ENCODE measurements around the gene ASMT. TPM values are rescaled to one million over a fixed set of nuclear protein-coding genes. Genes with fewer than 3 reads are reported as not detected.
"Not testable (repeated sequence)": the region's sequence is repeated elsewhere in the genome, so short reads cannot be mapped to it uniquely, and the experiment has no call there.

ASMT gene
- total RNA-seq, 5 donors from 2014 or later (not counting 1 experiment from before 2014, with no cell fraction given) = 0.98 TPM; not detected in 4

- H3K27ac Mint-ChIP-seq = no peak overlapping the region
- no peaks in the 10 kb centered on the region for H3K4me1 Mint-ChIP-seq
- H3K4me3 ChIP-seq (ENCODE audit: control insufficient read depth in 1 of 2, extremely low read depth in 1 of 2, low read length in 1 of 2) = no peak overlapping the region
- H3K9me3 ChIP-seq = no peaks in the 10 kb centered on the region
- H3K36me3 Mint-ChIP-seq = no peaks in the 10 kb centered on the region
- no peak for DNase-seq
- no peaks in the 10 kb centered on the region for H3K4me1 ChIP-seq (ENCODE audit: control insufficient read depth in 1 of 2, extremely low read depth in 1 of 2, insufficient read depth in 2 of 2, low read length in 2 of 2)
- ChIA-PET CTCF (no interaction called here), POLR2A (no interaction called here)
- no peak for ATAC-seq (replicated peaks in 1 of 4)
- no peaks in the 10 kb centered on the region for H3K36me3 ChIP-seq (ENCODE audit: control insufficient read depth in 2 of 2, extremely low read depth in 1 of 2, insufficient read depth in 1 of 2, low read length in 1 of 2)
- WGBS (ENCODE audit: insufficient coverage) = 71% methylated on average over 9 of the region's 12 CpGs
- no peak overlapping the region for H3K4me3 Mint-ChIP-seq
- H3K27me3 ChIP-seq (replicated peaks in 1 of 2; ENCODE audit: control insufficient read depth in 2 of 2, extremely low read depth in 1 of 2, insufficient read depth in 2 of 2, low read length in 1 of 2) = peaks cover 0 to 2% of the 10 kb centered on the region in 2 experiments
- H3K27ac ChIP-seq (ENCODE audit: low read length) = no peak overlapping the region
- H3K9me3 Mint-ChIP-seq = no peaks in the 10 kb centered on the region
- no peaks in the 10 kb centered on the region for H3K27me3 Mint-ChIP-seq
These were observed 4.1 kb upstream of the ASMT start for GRCh38 chrX:1610736-1611135.

GRCh38 chrX:1612641-1613286 lies 2.1 kb upstream of the ASMT start:
- 96% methylated on average over 3 of the region's 5 CpGs for WGBS (ENCODE audit: insufficient coverage)
- Histone ChIP-seq H3K9me3 (no peaks in the 10 kb centered on the region), H3K27me3 (replicated peaks in 1 of 2; ENCODE audit: control insufficient read depth in 2 of 2, extremely low read depth in 1 of 2, insufficient read depth in 2 of 2, low read length in 1 of 2) (peaks cover 0 to 2% of the 10 kb centered on the region in 2 experiments), H3K4me1 (ENCODE audit: control insufficient read depth in 1 of 2, extremely low read depth in 1 of 2, insufficient read depth in 2 of 2, low read length in 2 of 2) (no peaks in the 10 kb centered on the region), H3K27ac (ENCODE audit: low read length) (no peak overlapping the region), H3K4me3 (ENCODE audit: control insufficient read depth in 1 of 2, extremely low read depth in 1 of 2, low read length in 1 of 2) (no peak overlapping the region), H3K36me3 (ENCODE audit: control insufficient read depth in 2 of 2, extremely low read depth in 1 of 2, insufficient read depth in 1 of 2, low read length in 1 of 2) (no peaks in the 10 kb centered on the region)
- Mint-ChIP-seq H3K27ac (no peak overlapping the region), H3K27me3 (no peaks in the 10 kb centered on the region), H3K36me3 (no peaks in the 10 kb centered on the region), H3K9me3 (no peaks in the 10 kb centered on the region), H3K4me3 (no peak overlapping the region), H3K4me1 (no peaks in the 10 kb centered on the region)
- POLR2A ChIA-PET = no interaction called here
- DNase-seq (no peak), ATAC-seq (replicated peaks in 1 of 4) (no peak)
- CTCF ChIA-PET = no interaction called here

DNA sequence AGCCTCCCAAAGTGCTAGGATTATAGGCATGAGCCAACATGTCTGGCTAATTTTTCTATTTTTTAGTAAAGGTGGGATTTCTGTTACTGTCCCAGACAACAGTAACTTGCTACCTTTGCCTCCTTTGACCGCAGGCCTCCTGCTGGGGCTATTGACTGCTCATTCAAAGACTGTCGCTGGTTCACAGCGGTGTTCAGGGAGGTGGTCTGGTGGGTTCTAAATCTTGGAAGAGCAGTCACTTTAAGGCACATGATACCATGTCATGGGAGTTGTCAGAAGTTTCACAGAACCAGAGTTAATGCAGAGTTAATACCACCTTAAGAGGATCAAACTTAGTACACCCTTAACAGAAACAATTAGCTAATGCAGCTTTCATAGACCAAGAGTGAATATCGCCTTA lies 3.8 kb downstream of the ASMT start:
- CTCF ChIA-PET = no interaction called here
- Histone ChIP-seq H3K36me3 (ENCODE audit: control insufficient read depth in 2 of 2, extremely low read depth in 1 of 2, insufficient read depth in 1 of 2, low read length in 1 of 2) (no peaks in the 10 kb centered on the region), H3K4me3 (ENCODE audit: control insufficient read depth in 1 of 2, extremely low read depth in 1 of 2, low read length in 1 of 2) (no peak overlapping the region), H3K27me3 (replicated peaks in 1 of 2; ENCODE audit: control insufficient read depth in 2 of 2, extremely low read depth in 1 of 2, insufficient read depth in 2 of 2, low read length in 1 of 2) (peaks cover 0 to under 1% of the 10 kb centered on the region in 2 experiments), H3K27ac (ENCODE audit: low read length) (no peak overlapping the region), H3K4me1 (ENCODE audit: control insufficient read depth in 1 of 2, extremely low read depth in 1 of 2, insufficient read depth in 2 of 2, low read length in 2 of 2) (peaks cover 4 to 14% of the 10 kb centered on the region in 2 experiments), H3K9me3 (no peaks in the 10 kb centered on the region)
- POLR2A ChIA-PET = no interaction called here
- no peaks in the 10 kb centered on the region for H3K9me3 Mint-ChIP-seq
- H3K36me3 Mint-ChIP-seq = no peaks in the 10 kb centered on the region
- 100% methylated on average over 2 of the region's 4 CpGs for WGBS (ENCODE audit: insufficient coverage)
- H3K27me3 Mint-ChIP-seq = no peaks in the 10 kb centered on the region
- DNase-seq (no peak), ATAC-seq (replicated peaks in 1 of 4) (no peak)
- no peak overlapping the region for H3K4me3 Mint-ChIP-seq
- H3K27ac Mint-ChIP-seq = no peak overlapping the region
- peaks cover 7 to 11% (median 10%) of the 10 kb centered on the region in 3 donors for H3K4me1 Mint-ChIP-seq

GRCh38 chrX:1623691-1624090 lies 8.8 kb downstream of the ASMT start:
- H3K4me3 Mint-ChIP-seq = no peak overlapping the region
- H3K27ac ChIP-seq (ENCODE audit: low read length) = no peak overlapping the region
- no peaks in the 10 kb centered on the region for H3K27me3 Mint-ChIP-seq
- H3K27me3 ChIP-seq (replicated peaks in 1 of 2; ENCODE audit: control insufficient read depth in 2 of 2, extremely low read depth in 1 of 2, insufficient read depth in 2 of 2, low read length in 1 of 2) = no peaks in the 10 kb centered on the region
- no peak for ATAC-seq (replicated peaks in 1 of 4)
- ChIA-PET POLR2A (no interaction called here), CTCF (no interaction called here)
- no peak overlapping the region for H3K4me3 ChIP-seq (ENCODE audit: control insufficient read depth in 1 of 2, extremely low read depth in 1 of 2, low read length in 1 of 2)
- peaks cover 7 to 11% (median 10%) of the 10 kb centered on the region in 3 donors for H3K4me1 Mint-ChIP-seq
- no peaks in the 10 kb centered on the region for H3K36me3 Mint-ChIP-seq
- H3K36me3 ChIP-seq (ENCODE audit: control insufficient read depth in 2 of 2, extremely low read depth in 1 of 2, insufficient read depth in 1 of 2, low read length in 1 of 2) = no peaks in the 10 kb centered on the region
- DNase-seq = no peak
- WGBS (ENCODE audit: insufficient coverage) = 74% methylated on average over 17 of the region's 21 CpGs
- H3K27ac Mint-ChIP-seq = no peak overlapping the region
- no peaks in the 10 kb centered on the region for H3K9me3 ChIP-seq
- no peaks in the 10 kb centered on the region for H3K9me3 Mint-ChIP-seq
- peaks cover 4 to 14% of the 10 kb centered on the region in 2 experiments for H3K4me1 ChIP-seq (ENCODE audit: control insufficient read depth in 1 of 2, extremely low read depth in 1 of 2, insufficient read depth in 2 of 2, low read length in 2 of 2)

DNA sequence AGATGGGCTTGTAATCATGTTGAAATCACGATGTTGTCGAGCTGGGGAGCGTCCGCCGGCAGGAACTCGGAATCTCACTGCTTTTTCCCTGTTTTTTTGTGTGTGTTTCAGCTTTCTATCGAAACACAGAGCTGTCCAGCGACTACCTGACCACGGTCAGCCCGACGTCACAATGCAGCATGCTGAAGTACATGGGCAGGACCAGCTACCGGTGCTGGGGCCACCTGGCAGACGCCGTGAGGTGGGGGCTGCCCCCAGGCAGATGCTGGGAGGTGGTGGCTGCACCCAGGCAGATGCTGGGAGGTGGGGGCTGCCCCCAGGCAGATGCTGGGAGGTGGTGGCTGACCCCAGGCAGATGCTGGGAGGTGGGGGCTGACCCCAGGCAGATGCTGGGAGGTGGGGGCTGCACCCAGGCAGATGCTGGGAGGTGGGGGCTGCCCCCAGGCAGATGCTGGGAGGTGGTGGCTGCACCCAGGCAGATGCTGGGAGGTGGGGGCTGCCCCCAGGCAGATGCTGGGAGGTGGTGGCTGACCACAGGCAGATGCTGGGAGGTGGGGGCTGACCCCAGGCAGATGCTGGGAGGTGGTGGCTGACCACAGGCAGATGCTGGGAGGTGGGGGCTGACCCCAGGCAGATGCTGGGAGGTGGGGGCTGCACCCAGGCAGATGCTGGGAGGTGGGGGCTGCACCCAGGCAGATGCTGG lies 9.4 kb downstream of the ASMT start:
- H3K27ac Mint-ChIP-seq; H3K27me3 Mint-ChIP-seq; H3K4me3 ChIP-seq (ENCODE audit: control insufficient read depth in 1 of 2, extremely low read depth in 1 of 2, low read length in 1 of 2); POLR2A ChIA-PET; H3K36me3 ChIP-seq (ENCODE audit: control insufficient read depth in 2 of 2, extremely low read depth in 1 of 2, insufficient read depth in 1 of 2, low read length in 1 of 2); H3K9me3 ChIP-seq; H3K36me3 Mint-ChIP-seq; H3K27me3 ChIP-seq (replicated peaks in 1 of 2; ENCODE audit: control insufficient read depth in 2 of 2, extremely low read depth in 1 of 2, insufficient read depth in 2 of 2, low read length in 1 of 2); H3K4me3 Mint-ChIP-seq; CTCF ChIA-PET; H3K27ac ChIP-seq (ENCODE audit: low read length); ATAC-seq (replicated peaks in 1 of 4); DNase-seq; H3K9me3 Mint-ChIP-seq: not testable (repeated sequence)
- WGBS (ENCODE audit: insufficient coverage) = 80% methylated on average over 14 of the region's 14 CpGs
- H3K4me1 Mint-ChIP-seq = peaks cover 7 to 11% (median 10%) of the 10 kb centered on the region in 3 donors
- peaks cover 4 to 14% of the 10 kb centered on the region in 2 experiments for H3K4me1 ChIP-seq (ENCODE audit: control insufficient read depth in 1 of 2, extremely low read depth in 1 of 2, insufficient read depth in 2 of 2, low read length in 2 of 2)

DNA sequence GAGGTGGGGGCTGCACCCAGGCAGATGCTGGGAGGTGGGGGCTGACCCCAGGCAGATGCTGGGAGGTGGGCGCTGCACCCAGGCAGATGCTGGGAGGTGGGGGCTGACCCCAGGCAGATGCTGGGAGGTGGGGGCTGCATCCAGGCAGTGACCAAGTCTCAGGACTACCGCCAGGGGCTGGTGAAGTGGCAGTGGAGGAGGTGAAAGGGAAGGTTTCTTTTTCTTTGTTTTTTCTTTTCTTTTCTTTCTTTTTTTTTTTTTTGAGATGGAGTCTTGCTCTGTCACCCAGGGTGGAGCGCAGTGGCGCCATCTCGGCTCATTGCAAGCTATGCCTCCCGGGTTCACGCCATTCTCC lies 10.0 kb downstream of the ASMT start:
- WGBS (ENCODE audit: insufficient coverage) = 89% methylated on average over 3 of the region's 7 CpGs
- POLR2A ChIA-PET; H3K36me3 Mint-ChIP-seq; H3K27me3 ChIP-seq (replicated peaks in 1 of 2; ENCODE audit: control insufficient read depth in 2 of 2, extremely low read depth in 1 of 2, insufficient read depth in 2 of 2, low read length in 1 of 2); DNase-seq; H3K27ac ChIP-seq (ENCODE audit: low read length); H3K4me3 Mint-ChIP-seq; H3K27ac Mint-ChIP-seq; H3K36me3 ChIP-seq (ENCODE audit: control insufficient read depth in 2 of 2, extremely low read depth in 1 of 2, insufficient read depth in 1 of 2, low read length in 1 of 2); ATAC-seq (replicated peaks in 1 of 4); H3K9me3 Mint-ChIP-seq; H3K9me3 ChIP-seq; H3K4me3 ChIP-seq (ENCODE audit: control insufficient read depth in 1 of 2, extremely low read depth in 1 of 2, low read length in 1 of 2); H3K27me3 Mint-ChIP-seq; CTCF ChIA-PET: not testable (repeated sequence)
- peaks cover 4 to 14% of the 10 kb centered on the region in 2 experiments for H3K4me1 ChIP-seq (ENCODE audit: control insufficient read depth in 1 of 2, extremely low read depth in 1 of 2, insufficient read depth in 2 of 2, low read length in 2 of 2)
- peaks cover 7 to 11% (median 10%) of the 10 kb centered on the region in 3 donors for H3K4me1 Mint-ChIP-seq
